DOHH2 (cell line): ENCODE measurements around the gene OSM.
A peak's percentile ranks its signal among the peaks of the same experiment; 100 is the strongest.

Source experiments
- H3F3A ChIP-seq: fragments of 200-600 bp; sonication (generic), shearing (Covaris generic); 2 replicates; pipeline ENCODE4 v1.6.0; 2016; ENCODE audit warnings: antibody characterized with exemption, mild to moderate bottlenecking; ENCODE audit not compliant: control insufficient read depth, insufficient read depth
- H3K27ac ChIP-seq: fragments of 200-600 bp; sonication (generic); 2 replicates; pipeline ENCODE4 v1.5.1; 2014; ENCODE audit warnings: low read depth, mild to moderate bottlenecking, low read length, moderate library complexity
- H3K27me3 ChIP-seq: fragments of 200-600 bp; sonication (generic); 2 replicates; pipeline ENCODE4 v1.6.1; 2014; ENCODE audit warnings: mild to moderate bottlenecking, low read length, mixed read lengths; ENCODE audit not compliant: control insufficient read depth
- H3K36me3 ChIP-seq: fragments of 200-600 bp; sonication (generic); 2 replicates; pipeline ENCODE4 v1.6.1; 2014; ENCODE audit warnings: mild to moderate bottlenecking, low read length, moderate library complexity, mixed read lengths; ENCODE audit not compliant: control insufficient read depth
- H3K4me1 ChIP-seq: fragments of 200-600 bp; sonication (generic); 2 replicates; pipeline ENCODE4 v1.6.1; 2014; ENCODE audit warnings: mild to moderate bottlenecking, low read length, mixed read lengths; ENCODE audit not compliant: control insufficient read depth
- H3K4me2 ChIP-seq: fragments of 200-600 bp; sonication (generic); 2 replicates; pipeline ENCODE4 v1.6.0; 2014; ENCODE audit warnings: mild to moderate bottlenecking, low read length, moderate library complexity
- H3K4me3 ChIP-seq: fragments of 200-600 bp; sonication (generic); 2 replicates; pipeline ENCODE4 v1.5.1; 2014; ENCODE audit warnings: mild to moderate bottlenecking, low read length, mixed read lengths
- H3K79me2 ChIP-seq: fragments of 200-600 bp; sonication (generic); 2 replicates; pipeline ENCODE4 v1.6.1; 2014; ENCODE audit warnings: mild to moderate bottlenecking, low read length, mixed read lengths; ENCODE audit not compliant: control insufficient read depth
- H3K9me2 ChIP-seq: fragments of 200-600 bp; sonication (generic); replicated peaks from 2 replicates; pipeline ENCODE4 v1.6.1; 2014; ENCODE audit warnings: mild to moderate bottlenecking, low read length, mixed read lengths; ENCODE audit not compliant: control insufficient read depth
- H3K9me3 ChIP-seq: fragments of 200-600 bp; sonication (generic); 2 replicates; pipeline ENCODE4 v1.6.1; 2014; ENCODE audit warnings: antibody characterized with exemption, low read length, mixed read lengths; ENCODE audit not compliant: control insufficient read depth, insufficient read depth
- H4K20me1 ChIP-seq: fragments of 200-600 bp; sonication (generic); 2 replicates; pipeline ENCODE4 v1.6.0; 2014; ENCODE audit warnings: low read depth, mild to moderate bottlenecking, antibody characterized with exemption, low read length, moderate library complexity; ENCODE audit not compliant: control insufficient read depth, insufficient read depth
- EZH2phosphoT487 ChIP-seq: fragments of 200-600 bp; sonication (generic); IDR thresholded peaks from 2 replicates; pipeline ENCODE4 v1.6.1; 2017; ENCODE audit warnings: borderline replicate concordance, mild to moderate bottlenecking, antibody characterized with exemption, low read length, moderate library complexity, mixed read lengths
- TF ChIP-seq, protein P1 (sequence below): fragments of 200-600 bp; sonication (generic); IDR thresholded peaks from one replicate; pipeline ENCODE4 v1.5.1; 2014; ENCODE audit warnings: antibody characterized with exemption, mild to moderate bottlenecking, low read depth, low read length; ENCODE audit not compliant: poor library complexity, severe bottlenecking

OSM gene

GRCh38 chr22:30288419-30289140 lies 21.9 kb upstream of the OSM start:
- no peak overlapping the region for H3K27ac ChIP-seq
- TF ChIP-seq, protein P1, sequence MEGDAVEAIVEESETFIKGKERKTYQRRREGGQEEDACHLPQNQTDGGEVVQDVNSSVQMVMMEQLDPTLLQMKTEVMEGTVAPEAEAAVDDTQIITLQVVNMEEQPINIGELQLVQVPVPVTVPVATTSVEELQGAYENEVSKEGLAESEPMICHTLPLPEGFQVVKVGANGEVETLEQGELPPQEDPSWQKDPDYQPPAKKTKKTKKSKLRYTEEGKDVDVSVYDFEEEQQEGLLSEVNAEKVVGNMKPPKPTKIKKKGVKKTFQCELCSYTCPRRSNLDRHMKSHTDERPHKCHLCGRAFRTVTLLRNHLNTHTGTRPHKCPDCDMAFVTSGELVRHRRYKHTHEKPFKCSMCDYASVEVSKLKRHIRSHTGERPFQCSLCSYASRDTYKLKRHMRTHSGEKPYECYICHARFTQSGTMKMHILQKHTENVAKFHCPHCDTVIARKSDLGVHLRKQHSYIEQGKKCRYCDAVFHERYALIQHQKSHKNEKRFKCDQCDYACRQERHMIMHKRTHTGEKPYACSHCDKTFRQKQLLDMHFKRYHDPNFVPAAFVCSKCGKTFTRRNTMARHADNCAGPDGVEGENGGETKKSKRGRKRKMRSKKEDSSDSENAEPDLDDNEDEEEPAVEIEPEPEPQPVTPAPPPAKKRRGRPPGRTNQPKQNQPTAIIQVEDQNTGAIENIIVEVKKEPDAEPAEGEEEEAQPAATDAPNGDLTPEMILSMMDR = no peak
- no peak for TF ChIP-seq EZH2phosphoT487
- no peaks in the 10 kb centered on the region for H3K9me3 ChIP-seq
- peaks cover 8% of the 10 kb centered on the region; the same call in 1 of the 2 replicates for H3F3A ChIP-seq
- no peaks in the 10 kb centered on the region for H3K9me2 ChIP-seq
- H3K4me1 ChIP-seq = peaks cover 34% of the 10 kb centered on the region
- peaks cover 3% of the 10 kb centered on the region; the same call in 1 of the 2 replicates for H4K20me1 ChIP-seq
- peak overlapping the region; percentile 83 for H3K4me2 ChIP-seq
- H3K4me3 ChIP-seq = peak overlapping the region; percentile 76
- H3K79me2 ChIP-seq = no peaks in the 10 kb centered on the region
- no peaks in the 10 kb centered on the region for H3K36me3 ChIP-seq
- no peaks in the 10 kb centered on the region for H3K27me3 ChIP-seq

- Histone ChIP-seq H3K27me3 (no peaks in the 10 kb centered on the region), H3K9me3 (no peaks in the 10 kb centered on the region), H3F3A (peaks cover 8% of the 10 kb centered on the region; the same call in 1 of the 2 replicates), H3K36me3 (no peaks in the 10 kb centered on the region), H3K4me1 (peaks cover 34% of the 10 kb centered on the region), H3K27ac (no peak overlapping the region), H3K4me3 (no peak overlapping the region), H3K4me2 (no peak overlapping the region), H3K9me2 (no peaks in the 10 kb centered on the region), H3K79me2 (no peaks in the 10 kb centered on the region), H4K20me1 (peaks cover 3% of the 10 kb centered on the region; the same call in 1 of the 2 replicates)
- TF ChIP-seq, protein P1 = peak; percentile 87
- TF ChIP-seq EZH2phosphoT487 = no peak
These were observed 21.2 kb upstream of the OSM start for GRCh38 chr22:30287648-30288418.

GRCh38 chr22:30286813-30287647 lies 20.4 kb upstream of the OSM start:
- H3K9me2 ChIP-seq = no peaks in the 10 kb centered on the region
- peaks cover 8% of the 10 kb centered on the region; the same call in 1 of the 2 replicates for H3F3A ChIP-seq
- H3K27ac ChIP-seq = no peak overlapping the region
- no peak for TF ChIP-seq EZH2phosphoT487
- TF ChIP-seq, protein P1 = peak; percentile 90
- peaks cover 3% of the 10 kb centered on the region; the same call in 1 of the 2 replicates for H4K20me1 ChIP-seq
- H3K4me1 ChIP-seq = peaks cover 34% of the 10 kb centered on the region
- H3K4me3 ChIP-seq = no peak overlapping the region
- no peak overlapping the region for H3K4me2 ChIP-seq
- H3K27me3 ChIP-seq = peaks cover 3% of the 10 kb centered on the region; the same call in 1 of the 2 replicates
- no peaks in the 10 kb centered on the region for H3K36me3 ChIP-seq
- H3K9me3 ChIP-seq = no peaks in the 10 kb centered on the region
- no peaks in the 10 kb centered on the region for H3K79me2 ChIP-seq
